HL-60 (cell line): ENCODE measurements around the gene ANO3.

Experiments used
- CTCF ChIP-seq: IDR thresholded peaks from one replicate; pipeline ENCODE4 v1.5.1; 2011; ENCODE audit warnings: low read length, control low read depth, inconsistent platforms; ENCODE audit not compliant: insufficient read depth
- GABPA ChIP-seq: IDR thresholded peaks from 2 replicates; pipeline ENCODE4 v1.6.1; 2012; ENCODE audit warnings: low read depth
- POLR2AphosphoS5 ChIP-seq: IDR thresholded peaks from 2 replicates; pipeline ENCODE4 v1.6.1; 2012; ENCODE audit warnings: low read depth
- REST ChIP-seq: IDR thresholded peaks from 2 replicates; pipeline ENCODE4 v1.6.1; 2012; ENCODE audit warnings: low read depth; ENCODE audit not compliant: insufficient replicate concordance
- SPI1 ChIP-seq: IDR thresholded peaks from 2 replicates; pipeline ENCODE4 v1.6.1; 2012; ENCODE audit warnings: low read depth, mild to moderate bottlenecking, borderline replicate concordance

GRCh38 chr11:26599876-26600434 lies 268.0 kb downstream of the ANO3 start:
- TF ChIP-seq CTCF (no peak), REST (no peak), POLR2AphosphoS5 (no peak), GABPA (no peak), SPI1 (no peak)
